ENCODE data around the gene MAN1B1.

GRCh38 chr9:137089232-137089947 lies 2.6 kb downstream of the MAN1B1 start:
- TF ChIP-seq CTCF (conservative IDR thresholded peaks at IDR 0.05): no peak
- TF ChIP-seq ZFX (IDR thresholded peaks at IDR 0.05): no peak

Data from C4-2B (cell line).